Keratinocyte (primary cell): ENCODE data around the gene ZNF862. TPM values are rescaled to one million over a fixed set of nuclear protein-coding genes. Genes with fewer than 3 reads are reported as not detected.

Experiments
- DNase-seq: peaks from one replicate; pipeline ENCODE4 v3.0.0-alpha.2; 2011; ENCODE audit warnings: low read depth, missing footprints, low spot score
- FAIRE-seq: peaks from 2 replicates; lab custom pipeline; 2011; peaks lifted over from hg19 to GRCh38; lab: Jason Lieb, UNC
- H2AFZ ChIP-seq: 2 replicates; pipeline ENCODE4 v1.6.0; 2012; ENCODE audit warnings: low read length, control low read depth, inconsistent platforms; ENCODE audit not compliant: control insufficient read depth
- H3K27ac ChIP-seq: 2 replicates; pipeline ENCODE4 v1.5.1; 2011; ENCODE audit warnings: low read length; ENCODE audit not compliant: control insufficient read depth, insufficient read depth
- H3K27me3 ChIP-seq: 3 replicates; pipeline ENCODE4 v1.6.0; 2011; ENCODE audit warnings: low read length; ENCODE audit not compliant: control insufficient read depth, insufficient read depth; ENCODE audit errors: extremely low read depth
- H3K36me3 ChIP-seq, 2 experiments: 2 replicates in 1 of 2; 3 replicates in 1 of 2; pipeline ENCODE4 v1.5.1; 2011; ENCODE audit warnings: low read length in 2 of 2, mild to moderate bottlenecking in 1 of 2; ENCODE audit not compliant: control insufficient read depth in 2 of 2, insufficient read depth in 2 of 2; ENCODE audit errors: extremely low read depth in 1 of 2
- H3K4me1 ChIP-seq: 3 replicates; pipeline ENCODE4 v1.5.1; 2011; ENCODE audit warnings: low read length; ENCODE audit not compliant: control insufficient read depth, insufficient read depth; ENCODE audit errors: extremely low read depth
- H3K4me2 ChIP-seq: 3 replicates; pipeline ENCODE4 v1.6.0; 2011; ENCODE audit warnings: low read depth, low read length; ENCODE audit not compliant: control insufficient read depth, insufficient read depth; ENCODE audit errors: extremely low read depth
- H3K4me3 ChIP-seq, 3 experiments: fragments of 200-600 bp in 1 of 3; sonication (generic) in 1 of 3; 2 replicates in 2 of 3; 3 replicates in 1 of 3; pipeline ENCODE4 v1.5.1; 2011 to 2016; ENCODE audit warnings: low read length in 3 of 3, mild to moderate bottlenecking in 3 of 3, control low read depth in 2 of 3, inconsistent platforms in 1 of 3, low read depth in 1 of 3, mixed read lengths in 1 of 3, mixed run types in 1 of 3, moderate library complexity in 1 of 3; ENCODE audit not compliant: control insufficient read depth in 2 of 3, insufficient read depth in 2 of 3; ENCODE audit errors: extremely low read depth in 1 of 3
- H3K79me2 ChIP-seq: 2 replicates; pipeline ENCODE4 v1.6.0; 2012; ENCODE audit warnings: low read length; ENCODE audit not compliant: control insufficient read depth, insufficient read depth
- H3K9ac ChIP-seq: 3 replicates; pipeline ENCODE4 v1.6.0; 2011; ENCODE audit warnings: low read length; ENCODE audit not compliant: control insufficient read depth, insufficient read depth; ENCODE audit errors: extremely low read depth
- H3K9me1 ChIP-seq: 3 replicates; pipeline ENCODE4 v1.6.0; 2011; ENCODE audit warnings: low read length; ENCODE audit not compliant: control insufficient read depth, insufficient read depth; ENCODE audit errors: extremely low read depth
- H3K9me3 ChIP-seq: 2 replicates; pipeline ENCODE4 v1.5.1; 2012; ENCODE audit warnings: low read depth, low read length; ENCODE audit not compliant: control insufficient read depth
- H4K20me1 ChIP-seq: 3 replicates; pipeline ENCODE4 v1.6.0; 2011; ENCODE audit warnings: low read length; ENCODE audit not compliant: control insufficient read depth, insufficient read depth; ENCODE audit errors: extremely low read depth
- CTCF ChIP-seq, 3 experiments: IDR thresholded peaks in 1 of 3; conservative IDR thresholded peaks in 1 of 3; optimal IDR thresholded peaks in 1 of 3; 2 replicates in 2 of 3; 3 replicates in 1 of 3; pipeline versions ENCODE3 to v1.5.1; 2011; ENCODE audit warnings: low read length in 3 of 3, mild to moderate bottlenecking in 3 of 3, moderate library complexity in 2 of 3, control low read depth in 1 of 3, inconsistent platforms in 1 of 3; ENCODE audit not compliant: insufficient read depth in 2 of 3; ENCODE audit errors: extremely low read depth in 1 of 3
- EZH2 ChIP-seq: IDR thresholded peaks from one replicate; pipeline ENCODE4 v1.6.1; 2012; ENCODE audit warnings: inconsistent platforms, mild to moderate bottlenecking, low read length, moderate library complexity
- dilution Hi-C: fragments of 300-500 bp; cut with MboI; formaldehyde crosslinking; loops from one replicate; pipeline ENCODE4 v1.7.0; 2020; ENCODE audit warnings: low sequenced_read_pairs; ENCODE audit not compliant: extremely low pct_ligation_motif_present
- polyA plus RNA-seq, 5 experiments: library from polyadenylated mRNA; depleted of rRNA in 3 of 5; stranded (reverse) in 3 of 5; stranded (forward) in 1 of 5; unstranded in 1 of 5; fragments of >200 nt; gene quantifications; 1 replicate in 1 of 5; 2 replicates in 3 of 5; 3 replicates in 1 of 5; pipeline versions ENCODE4 v1.2.1 to v1.2.3, GENCODE V29; 2011 to 2012; ENCODE audit warnings: missing spikeins in 2 of 5, low read depth in 1 of 5, low replicate concordance in 1 of 5

Gene ZNF862
- polyA plus RNA-seq, 1 donor (not counting 4 experiments of a cell fraction or from before 2014, with no cell fraction given) = 10.1 TPM

DNA sequence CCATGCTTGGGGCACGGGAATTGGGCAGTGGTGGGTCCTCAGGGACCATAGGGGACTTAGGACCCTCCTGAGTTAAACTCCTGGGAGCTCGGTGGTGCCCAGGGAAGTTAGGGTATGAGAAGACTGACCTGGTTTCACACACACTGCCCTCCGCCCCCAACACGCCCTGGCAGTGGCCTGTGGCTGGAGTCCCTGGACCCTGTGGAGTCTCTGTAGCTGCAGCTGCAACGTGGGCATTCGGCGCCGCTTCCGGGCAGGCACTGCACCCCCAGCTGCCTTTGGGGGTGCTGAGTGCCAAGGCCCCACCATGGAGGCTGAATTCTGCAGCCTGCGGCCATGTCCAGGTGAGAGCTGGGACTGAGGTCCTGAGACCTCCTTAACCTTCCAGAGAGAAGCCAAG is 29.9 kb upstream of the ZNF862 start:
- no peaks in the 10 kb centered on the region for H3K9me3 ChIP-seq
- H3K9ac ChIP-seq = no peak overlapping the region
- no peak overlapping the region for H3K27ac ChIP-seq
- H3K9me1 ChIP-seq = no peaks in the 10 kb centered on the region
- H3K27me3 ChIP-seq = no peaks in the 10 kb centered on the region
- no peak overlapping the region for H3K4me3 ChIP-seq
- FAIRE-seq (no peak), DNase-seq (no peak)
- no peak overlapping the region for H2AFZ ChIP-seq
- dilution Hi-C loops = no loop called here
- no peak for TF ChIP-seq CTCF (optimal IDR thresholded peaks at IDR 0.05 in 1 of 3, IDR thresholded peaks at IDR 0.05 in 1 of 3, conservative IDR thresholded peaks at IDR 0.05 in 1 of 3; ENCODE audit: extremely low read depth in 1 of 3, insufficient read depth in 2 of 3, low read length in 3 of 3)
- TF ChIP-seq EZH2 = no peak
- H4K20me1 ChIP-seq = no peaks in the 10 kb centered on the region
- H3K36me3 ChIP-seq = no peaks in the 10 kb centered on the region
- no peaks in the 10 kb centered on the region for H3K4me1 ChIP-seq
- H3K79me2 ChIP-seq = no peaks in the 10 kb centered on the region
- H3K4me2 ChIP-seq = no peak overlapping the region

- H2AFZ ChIP-seq = no peak overlapping the region
- H3K9me1 ChIP-seq = no peaks in the 10 kb centered on the region
- dilution Hi-C loops = no loop called here
- H3K36me3 ChIP-seq = no peaks in the 10 kb centered on the region
- no peaks in the 10 kb centered on the region for H4K20me1 ChIP-seq
- no peaks in the 10 kb centered on the region for H3K9me3 ChIP-seq
- TF ChIP-seq CTCF (optimal IDR thresholded peaks at IDR 0.05 in 1 of 3, IDR thresholded peaks at IDR 0.05 in 1 of 3, conservative IDR thresholded peaks at IDR 0.05 in 1 of 3; ENCODE audit: extremely low read depth in 1 of 3, insufficient read depth in 2 of 3, low read length in 3 of 3) (no peak), EZH2 (no peak)
- no peaks in the 10 kb centered on the region for H3K4me1 ChIP-seq
- FAIRE-seq (no peak), DNase-seq (no peak)
- no peak overlapping the region for H3K4me3 ChIP-seq
- H3K27me3 ChIP-seq = no peaks in the 10 kb centered on the region
- H3K79me2 ChIP-seq = no peaks in the 10 kb centered on the region
- no peak overlapping the region for H3K27ac ChIP-seq
- no peak overlapping the region for H3K4me2 ChIP-seq
- H3K9ac ChIP-seq = no peak overlapping the region
Observed at GRCh38 chr7:149809215-149809614, 29.0 kb upstream of the ZNF862 start.
